GM18870 (cell line): ENCODE data around the gene PLCB4.

Experiments used
- ATAC-seq: cut with Tn5 transposase; IDR thresholded peaks from one replicate; pipeline ENCODE4 v1.9.1; 2021; ENCODE audit warnings: moderate library complexity; ENCODE audit not compliant: unreplicated experiment

The PLCB4 gene

DNA sequence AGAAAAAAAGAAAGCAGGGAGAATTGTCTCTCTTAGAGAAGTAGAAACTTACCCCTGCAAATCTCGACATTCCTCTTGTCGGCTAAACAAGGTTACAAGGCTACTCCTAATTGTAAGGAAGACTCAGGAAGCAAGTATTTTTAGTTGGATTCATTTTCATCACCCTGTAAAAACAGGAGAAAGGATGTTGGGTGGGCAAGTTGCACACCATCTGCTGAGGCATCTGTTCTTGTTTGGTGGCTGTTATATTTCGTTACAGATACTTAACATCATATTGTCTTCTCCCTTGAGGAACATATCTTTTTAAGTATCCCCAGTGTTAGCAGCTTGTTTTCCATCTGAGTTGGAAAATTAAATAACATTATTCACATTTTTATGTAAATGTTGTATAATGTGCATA, 187.5 kb downstream of the PLCB4 start:
- no peak for ATAC-seq

- no peak for ATAC-seq
These were observed 190.0 kb downstream of the PLCB4 start for GRCh38 chr20:9258901-9259300.

GRCh38 chr20:9260027-9260426, 191.1 kb downstream of the PLCB4 start:
- no peak for ATAC-seq

GRCh38 chr20:9261781-9262180, 192.9 kb downstream of the PLCB4 start:
- no peak for ATAC-seq

- no peak for ATAC-seq
These were observed 193.8 kb downstream of the PLCB4 start for GRCh38 chr20:9262653-9263194.

- ATAC-seq: no peak
These were observed 200.5 kb downstream of the PLCB4 start for GRCh38 chr20:9269280-9269971.

DNA sequence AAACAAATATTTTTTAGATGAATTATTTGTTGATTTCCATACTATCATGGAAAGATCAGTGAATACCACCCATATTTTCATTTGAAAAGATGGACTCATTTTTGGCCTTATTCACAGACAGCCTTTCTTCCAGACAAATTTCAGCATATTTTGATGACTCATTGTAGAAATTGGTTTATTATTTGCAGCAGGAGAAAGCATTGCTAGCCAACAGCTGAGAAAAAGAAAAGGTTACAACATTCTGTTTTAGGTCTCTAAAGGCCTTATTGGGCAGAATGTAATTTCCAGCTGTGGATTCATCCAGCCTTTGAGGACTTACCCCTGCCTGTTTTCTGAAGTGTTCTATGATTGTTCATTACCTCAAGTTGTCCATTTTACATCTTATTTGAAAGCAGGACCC, 201.9 kb downstream of the PLCB4 start:
- ATAC-seq: no peak

DNA sequence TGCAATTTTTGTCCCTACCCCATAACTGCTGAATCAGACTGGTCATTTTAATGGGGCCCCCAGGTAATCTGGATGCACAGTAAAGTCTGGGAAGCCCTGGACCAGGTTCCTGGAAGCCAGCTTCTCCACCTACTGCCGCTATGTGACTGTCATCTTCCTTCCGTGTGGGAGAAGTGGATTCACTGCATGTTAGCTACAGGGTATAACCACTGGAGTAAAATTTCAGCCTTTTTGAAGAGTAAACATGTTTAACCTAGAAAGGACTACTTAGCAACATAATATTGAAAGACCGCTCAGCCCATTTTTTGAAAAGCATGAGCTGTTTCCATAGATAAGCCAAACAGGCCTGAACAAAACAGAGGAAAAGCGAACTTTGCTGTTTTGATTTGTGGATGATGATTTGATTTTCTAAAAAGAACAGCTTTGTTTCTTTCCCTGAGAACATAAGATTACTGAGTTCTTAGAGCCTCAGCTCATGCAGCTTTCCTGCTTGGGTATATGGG, 208.1 kb downstream of the PLCB4 start:
- no peak for ATAC-seq

- ATAC-seq: no peak
These were observed 211.1 kb downstream of the PLCB4 start for GRCh38 chr20:9279918-9280401.

GRCh38 chr20:9280666-9281065, 211.8 kb downstream of the PLCB4 start:
- ATAC-seq: no peak

GRCh38 chr20:9281803-9282202, 212.9 kb downstream of the PLCB4 start:
- ATAC-seq: no peak

DNA sequence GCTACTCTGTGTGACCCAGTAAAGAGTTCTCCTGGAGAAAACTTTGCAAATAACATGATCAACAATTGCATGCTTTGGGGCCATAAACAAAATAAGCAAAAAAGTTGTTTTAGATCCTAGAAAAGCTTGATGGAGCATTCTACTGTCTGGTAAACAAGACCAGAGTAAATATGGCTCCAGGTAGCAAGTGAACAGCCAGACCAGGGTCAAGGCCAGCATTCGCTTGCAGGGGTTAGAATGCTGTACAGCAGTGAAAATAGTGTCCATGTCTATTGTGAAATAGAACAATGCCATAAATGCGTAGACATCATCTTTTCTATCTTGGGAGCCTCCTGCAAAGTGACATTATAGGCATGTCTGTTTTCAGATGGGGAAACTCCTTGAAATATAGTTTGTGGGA, 216.7 kb downstream of the PLCB4 start:
- ATAC-seq: no peak

DNA sequence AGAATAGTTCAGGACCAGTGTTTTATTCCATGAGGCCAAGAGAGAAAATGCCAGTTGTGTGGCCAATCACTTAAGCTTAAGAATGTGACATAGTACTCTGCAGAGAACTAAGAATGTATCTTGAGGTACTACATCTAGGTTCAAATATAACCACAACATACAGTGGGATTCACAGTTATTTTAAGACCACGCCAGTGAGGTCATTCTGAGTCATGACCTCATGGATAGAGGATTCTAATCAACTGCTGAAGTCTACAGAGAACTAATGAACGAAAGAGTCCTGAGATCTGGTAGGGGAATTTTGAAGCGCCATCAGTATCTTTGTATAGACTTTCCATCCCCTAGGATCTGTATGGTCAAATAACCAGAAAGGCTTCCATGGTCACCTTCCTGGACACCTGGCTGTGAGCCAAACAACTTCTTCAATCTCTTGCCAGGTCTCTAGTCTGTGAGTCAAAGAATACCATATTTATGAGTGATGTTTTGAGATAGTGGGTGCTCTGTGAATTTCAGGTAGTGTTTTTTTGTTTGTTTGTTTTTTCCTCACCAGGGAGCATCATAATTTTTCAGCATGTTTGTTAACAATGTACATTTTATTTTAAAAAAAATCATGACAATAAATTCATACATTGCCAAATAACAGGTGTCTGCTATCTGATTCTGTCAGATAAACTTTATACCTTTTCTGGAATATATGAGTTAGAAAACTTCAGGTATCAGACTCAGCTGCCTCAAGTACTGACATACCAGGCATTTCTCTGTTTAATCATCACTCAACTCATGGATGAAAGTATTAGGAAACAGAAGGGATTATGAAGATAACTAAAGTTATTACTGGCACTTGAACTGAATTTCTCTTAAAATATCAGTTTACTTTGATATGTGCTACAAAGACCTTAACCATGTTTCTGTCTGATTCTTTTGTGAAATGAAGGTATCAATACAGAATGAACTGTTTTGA, 217.9 kb downstream of the PLCB4 start:
- no peak for ATAC-seq

GRCh38 chr20:9287826-9288225, 218.9 kb downstream of the PLCB4 start:
- no peak for ATAC-seq

GRCh38 chr20:9290331-9290730, 221.4 kb downstream of the PLCB4 start:
- no peak for ATAC-seq

DNA sequence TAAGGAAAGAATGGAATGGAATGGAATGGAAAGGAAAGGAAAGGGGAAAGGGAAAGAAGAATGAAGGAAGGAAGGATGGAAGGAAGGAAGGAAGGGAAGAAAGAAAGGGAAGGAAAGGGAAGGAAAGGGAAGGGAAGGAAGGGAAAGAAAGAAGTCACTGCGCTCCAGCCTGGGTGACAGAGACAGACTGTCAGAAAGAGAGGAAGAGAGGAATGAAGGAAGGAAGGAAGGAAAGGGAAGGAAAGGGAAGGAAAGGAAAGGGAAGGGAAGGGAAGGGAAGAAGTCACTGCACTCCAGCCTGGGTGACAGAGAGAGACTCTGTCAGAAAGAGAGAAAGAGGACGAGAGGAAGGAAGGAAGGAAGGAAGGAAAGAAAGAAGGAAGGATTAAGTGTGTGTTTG, 224.3 kb downstream of the PLCB4 start:
- ATAC-seq: no peak

- ATAC-seq: no peak
These were observed 225.2 kb downstream of the PLCB4 start for GRCh38 chr20:9294041-9294440.

DNA sequence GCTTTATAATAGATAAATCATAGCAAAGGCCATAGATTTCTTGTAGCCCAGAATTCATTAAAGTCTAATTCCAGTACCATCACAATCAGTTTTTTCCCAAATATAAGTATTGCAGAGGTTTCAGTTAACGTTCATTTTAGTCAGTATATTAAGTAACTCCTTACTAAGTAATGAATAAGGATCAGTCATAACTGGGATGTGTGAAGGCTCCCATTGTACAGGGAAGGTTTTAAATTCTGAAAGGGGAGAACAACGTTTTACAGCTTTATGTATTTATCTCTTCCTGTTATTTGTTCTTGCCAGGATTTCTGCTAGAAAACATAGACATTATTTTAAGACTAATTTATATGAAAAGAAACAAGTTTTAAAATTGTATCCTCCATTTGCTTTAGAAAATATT, 230.0 kb downstream of the PLCB4 start:
- ATAC-seq: no peak

DNA sequence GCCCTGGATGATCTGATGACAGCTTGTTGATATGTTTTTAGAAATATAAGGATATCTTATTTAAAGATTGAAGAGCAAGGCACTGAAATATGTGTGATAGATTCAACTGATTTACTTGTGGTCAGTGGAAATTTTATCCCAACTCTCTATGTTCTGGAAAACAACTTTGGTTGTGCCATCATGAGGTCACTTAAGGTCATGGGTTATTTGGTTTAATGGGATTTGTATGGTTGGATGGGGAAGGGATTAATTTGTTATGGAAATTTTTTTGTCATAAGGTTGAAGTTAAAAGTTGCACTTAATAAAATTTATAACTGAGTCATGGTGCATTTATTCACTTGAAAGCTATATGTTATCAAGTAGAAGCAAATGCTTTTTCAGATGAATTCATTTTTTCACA, 231.2 kb downstream of the PLCB4 start:
- ATAC-seq: no peak

GRCh38 chr20:9300534-9300933, 231.6 kb downstream of the PLCB4 start:
- ATAC-seq: no peak
